ENCODE data around the gene OR2T10. TPM values are rescaled to one million over a fixed set of nuclear protein-coding genes. Genes with fewer than 3 reads are reported as not detected.
"Not testable (repeated sequence)": the region's sequence is repeated elsewhere in the genome, so short reads cannot be mapped to it uniquely, and the experiment has no call there.

The OR2T10 gene
- total RNA-seq, 1 donor from 2014 or later = not detected

- DNase-seq (ENCODE audit: low read depth in 2 of 2) = no peak
Measured at GRCh38 chr1:248596615-248597014, 885 bp downstream of the OR2T10 start.

GRCh38 chr1:248593226-248593625, 4.3 kb downstream of the OR2T10 start:
- DNase-seq (ENCODE audit: low read depth in 2 of 2) = no peak

GRCh38 chr1:248592655-248593054, 4.8 kb downstream of the OR2T10 start:
- no peak for DNase-seq (ENCODE audit: low read depth in 2 of 2)

GRCh38 chr1:248590055-248590454, 7.4 kb downstream of the OR2T10 start:
- no peak for DNase-seq (ENCODE audit: low read depth in 2 of 2)

GRCh38 chr1:248589334-248589733, 8.2 kb downstream of the OR2T10 start:
- no peak for DNase-seq (ENCODE audit: low read depth in 2 of 2)

GRCh38 chr1:248585266-248585665, 12.2 kb downstream of the OR2T10 start:
- DNase-seq (ENCODE audit: low read depth in 2 of 2) = no peak

GRCh38 chr1:248576260-248576980, 21.1 kb downstream of the OR2T10 start:
- no peak for DNase-seq (ENCODE audit: low read depth in 2 of 2)

- not testable (repeated sequence) for DNase-seq (ENCODE audit: low read depth in 2 of 2)
Measured at GRCh38 chr1:248574657-248575056, 22.8 kb downstream of the OR2T10 start, which contains the start of gene OR2T34. OR2T34 (minus strand) TSS chr1:248574757; CDS start chr1:248574757, 0 bp downstream.

- DNase-seq (ENCODE audit: low read depth in 2 of 2) = not testable (repeated sequence)
Measured at GRCh38 chr1:248573856-248574255, 23.6 kb downstream of the OR2T10 start.

- not testable (repeated sequence) for DNase-seq (ENCODE audit: low read depth in 2 of 2)
Measured at GRCh38 chr1:248572049-248572448, 25.5 kb downstream of the OR2T10 start.

GRCh38 chr1:248570811-248571210, 26.7 kb downstream of the OR2T10 start:
- DNase-seq (ENCODE audit: low read depth in 2 of 2) = not testable (repeated sequence)

- not testable (repeated sequence) for DNase-seq (ENCODE audit: low read depth in 2 of 2)
Measured at GRCh38 chr1:248569049-248569448, 28.5 kb downstream of the OR2T10 start.

- DNase-seq (ENCODE audit: low read depth in 2 of 2) = not testable (repeated sequence)
Measured at GRCh38 chr1:248565530-248566373, 31.7 kb downstream of the OR2T10 start.

GRCh38 chr1:248562672-248563071, 34.8 kb downstream of the OR2T10 start, which contains the start of gene OR2T29:
OR2T29 (minus strand) TSS chr1:248562772; CDS start chr1:248559491, 3,281 bp downstream.
- not testable (repeated sequence) for DNase-seq (ENCODE audit: low read depth in 2 of 2)

- not testable (repeated sequence) for DNase-seq (ENCODE audit: low read depth in 2 of 2)
Measured at GRCh38 chr1:248551027-248551426, 46.5 kb downstream of the OR2T10 start.

- DNase-seq (ENCODE audit: low read depth in 2 of 2) = not testable (repeated sequence)
Measured at GRCh38 chr1:248547383-248547782, 50.1 kb downstream of the OR2T10 start.

Other genes starting within 250 kb of the OR2T10 start
- not detected in 2 replicates for gene OR14C36, start 248.9 kb downstream of the OR2T10 start, total RNA-seq
- gene OR2T4, start 236.0 kb downstream of the OR2T10 start, total RNA-seq = not detected in 2 replicates
- gene OR2T6, start 222.0 kb downstream of the OR2T10 start, total RNA-seq = not detected in 2 replicates
- not detected in 2 replicates for gene OR2T1, start 194.7 kb downstream of the OR2T10 start, total RNA-seq
- gene OR2T2, start 152.1 kb downstream of the OR2T10 start, total RNA-seq = not detected in 2 replicates
- gene OR2T3, start 124.3 kb downstream of the OR2T10 start, total RNA-seq = not detected in 2 replicates
- gene OR2T5, start 109.1 kb downstream of the OR2T10 start, total RNA-seq = not detected in 2 replicates
- gene OR2G6, start 89.6 kb downstream of the OR2T10 start, total RNA-seq = not detected in 2 replicates
- not detected in 2 replicates for gene OR2T29, start 34.9 kb downstream of the OR2T10 start, total RNA-seq
- gene OR2T34, start 22.9 kb downstream of the OR2T10 start, total RNA-seq = not detected in 2 replicates
- not detected in 2 replicates for gene OR2T11, start 37.4 kb upstream of the OR2T10 start, total RNA-seq
- gene OR2T35, start 47.6 kb upstream of the OR2T10 start, total RNA-seq = not detected in 2 replicates
- gene OR2T27, start 57.8 kb upstream of the OR2T10 start, total RNA-seq = not detected in 2 replicates
- not detected in 2 replicates for gene OR14I1, start 105.1 kb upstream of the OR2T10 start, total RNA-seq
- not detected in 2 replicates for gene LYPD8, start 158.1 kb upstream of the OR2T10 start, total RNA-seq
- 13.9 and 20.0 TPM in 2 replicates for gene SH3BP5L, start 228.2 kb upstream of the OR2T10 start, total RNA-seq
- 12.0 and 16.7 TPM in 2 replicates for gene ZNF672, start 240.5 kb upstream of the OR2T10 start, total RNA-seq

Measured in lung microvascular endothelial cell (primary cell).